Measurements from ENCODE around the gene CYP2E1. TPM values are rescaled to one million over a fixed set of nuclear protein-coding genes. Genes with fewer than 3 reads are reported as not detected.

The CYP2E1 gene
- total RNA-seq, 1 donor from 2014 or later = 0.36 TPM

- no peaks in the 10 kb centered on the region for H3K27me3 ChIP-seq
- Mint-ChIP-seq H3K4me1 (no peaks in the 10 kb centered on the region), H3K9me3 (peaks cover 2% of the 10 kb centered on the region), H3K36me3 (no peaks in the 10 kb centered on the region), H3K4me3 (no peak overlapping the region), H3K27ac (no peak overlapping the region), H3K27me3 (ENCODE audit: insufficient read depth, low read depth) (peaks cover 3% of the 10 kb centered on the region)
- no peaks in the 10 kb centered on the region for H4K20me1 ChIP-seq (ENCODE audit: low read depth)
- no peaks in the 10 kb centered on the region for H3K79me2 ChIP-seq (ENCODE audit: low read depth)
- H3K9ac ChIP-seq = no peak overlapping the region
- no peaks in the 10 kb centered on the region for H3K4me1 ChIP-seq
- no peak overlapping the region for H2AFZ ChIP-seq (replicated peaks)
- peaks cover 15% of the 10 kb centered on the region for H3K9me3 ChIP-seq (ENCODE audit: low read depth)
- TF ChIP-seq CTCF (IDR thresholded peaks at IDR 0.05) (no peak), EZH2phosphoT487 (IDR thresholded peaks at IDR 0.05) (no peak), EZH2 (IDR thresholded peaks at IDR 0.05) (no peak)
- H3F3A ChIP-seq (ENCODE audit: low read depth) = no peaks in the 10 kb centered on the region
- H3K36me3 ChIP-seq = no peaks in the 10 kb centered on the region
- H3K4me3 ChIP-seq = no peak overlapping the region
- no peak overlapping the region for H3K4me2 ChIP-seq
- H3K27ac ChIP-seq = no peak overlapping the region
- DNase-seq (ENCODE audit: low spot score) = no peak
These were observed 17.5 kb upstream of the CYP2E1 start for GRCh38 chr10:133509700-133510099.

GRCh38 chr10:133511408-133511807, 15.8 kb upstream of the CYP2E1 start:
- no peak overlapping the region for H3K4me3 Mint-ChIP-seq
- H2AFZ ChIP-seq (replicated peaks) = no peak overlapping the region
- no peaks in the 10 kb centered on the region for H3K36me3 ChIP-seq
- peaks cover 2% of the 10 kb centered on the region for H3K27me3 Mint-ChIP-seq (ENCODE audit: insufficient read depth, low read depth)
- H3K4me3 ChIP-seq = no peak overlapping the region
- DNase-seq (ENCODE audit: low spot score) = no peak
- H3K27me3 ChIP-seq = no peaks in the 10 kb centered on the region
- no peak overlapping the region for H3K9ac ChIP-seq
- H3F3A ChIP-seq (ENCODE audit: low read depth) = no peaks in the 10 kb centered on the region
- no peaks in the 10 kb centered on the region for H4K20me1 ChIP-seq (ENCODE audit: low read depth)
- no peaks in the 10 kb centered on the region for H3K79me2 ChIP-seq (ENCODE audit: low read depth)
- peaks cover 15% of the 10 kb centered on the region for H3K9me3 ChIP-seq (ENCODE audit: low read depth)
- H3K4me2 ChIP-seq = no peak overlapping the region
- H3K27ac ChIP-seq = no peak overlapping the region
- H3K4me1 Mint-ChIP-seq = no peaks in the 10 kb centered on the region
- no peaks in the 10 kb centered on the region for H3K36me3 Mint-ChIP-seq
- TF ChIP-seq EZH2phosphoT487 (IDR thresholded peaks at IDR 0.05) (no peak), EZH2 (IDR thresholded peaks at IDR 0.05) (no peak), CTCF (IDR thresholded peaks at IDR 0.05) (no peak)
- H3K27ac Mint-ChIP-seq = no peak overlapping the region
- H3K4me1 ChIP-seq = no peaks in the 10 kb centered on the region
- peaks cover 2% of the 10 kb centered on the region for H3K9me3 Mint-ChIP-seq

GRCh38 chr10:133511907-133512528, 15.1 kb upstream of the CYP2E1 start:
- H3K79me2 ChIP-seq (ENCODE audit: low read depth) = no peaks in the 10 kb centered on the region
- H3K9me3 ChIP-seq (ENCODE audit: low read depth) = peaks cover 15% of the 10 kb centered on the region
- H3K4me2 ChIP-seq = no peak overlapping the region
- peaks cover 2% of the 10 kb centered on the region for H3K9me3 Mint-ChIP-seq
- H3K4me1 ChIP-seq = no peaks in the 10 kb centered on the region
- no peaks in the 10 kb centered on the region for H3K4me1 Mint-ChIP-seq
- no peaks in the 10 kb centered on the region for H3K27me3 ChIP-seq
- no peak overlapping the region for H3K9ac ChIP-seq
- no peak overlapping the region for H3K4me3 ChIP-seq
- TF ChIP-seq EZH2 (IDR thresholded peaks at IDR 0.05) (no peak), EZH2phosphoT487 (IDR thresholded peaks at IDR 0.05) (no peak), CTCF (IDR thresholded peaks at IDR 0.05) (no peak)
- no peaks in the 10 kb centered on the region for H3K36me3 Mint-ChIP-seq
- H3K4me3 Mint-ChIP-seq = no peak overlapping the region
- no peak overlapping the region for H2AFZ ChIP-seq (replicated peaks)
- peaks cover 2% of the 10 kb centered on the region for H3K27me3 Mint-ChIP-seq (ENCODE audit: insufficient read depth, low read depth)
- no peaks in the 10 kb centered on the region for H4K20me1 ChIP-seq (ENCODE audit: low read depth)
- no peaks in the 10 kb centered on the region for H3K36me3 ChIP-seq
- no peak overlapping the region for H3K27ac ChIP-seq
- no peak overlapping the region for H3K27ac Mint-ChIP-seq
- no peak for DNase-seq (ENCODE audit: low spot score)
- H3F3A ChIP-seq (ENCODE audit: low read depth) = no peaks in the 10 kb centered on the region
